Right lobe of liver (tissue), 6 donors: Measurements from ENCODE around the gene PTCRA. TPM values are rescaled to one million over a fixed set of nuclear protein-coding genes. Genes with fewer than 3 reads are reported as not detected.
"Not testable (repeated sequence)": the region's sequence is repeated elsewhere in the genome, so short reads cannot be mapped to it uniquely, and the experiment has no call there.

Experiments used
- ATAC-seq, 4 donors: fragments of 200-7000 bp; cut with Tn5 transposase; one replicate each; pipeline ENCODE4 v1.9.1; 2020; ENCODE audit warnings: mild to moderate bottlenecking in 4 of 4, moderate library complexity in 4 of 4
- DNase-seq, 3 donors: peaks; one replicate each; pipeline ENCODE4 v3.0.0-alpha.2; 2020
- H3K27ac ChIP-seq, 3 donors: fragments of 200-600 bp; one replicate each; pipeline ENCODE4 v1.8.0; 2022
- H3K27me3 ChIP-seq, 2 donors: fragments of 200-600 bp; one replicate each; pipeline ENCODE4 v1.8.0; 2022
- H3K36me3 ChIP-seq, 4 donors: fragments of 200-600 bp; sonication (generic) in 1 of 4; one replicate each; pipeline versions ENCODE4 v1.5.1 to v1.8.0; 2017 to 2022; ENCODE audit warnings: control low read depth in 1 of 4
- H3K4me1 ChIP-seq, 4 donors: fragments of 200-600 bp; sonication (generic) in 1 of 4; one replicate each; pipeline versions ENCODE4 v1.5.1 to v1.8.0; 2017 to 2022; ENCODE audit warnings: control low read depth in 1 of 4
- H3K4me3 ChIP-seq, 3 donors: fragments of 200-600 bp; one replicate each; pipeline ENCODE4 v1.8.0; 2022
- H3K9me3 ChIP-seq, 4 donors: fragments of 200-600 bp; sonication (generic) in 1 of 4; one replicate each; pipeline versions ENCODE4 v1.5.1 to v1.8.0; 2017 to 2022; ENCODE audit warnings: control low read depth in 1 of 4
- CTCF ChIP-seq, 4 donors: fragments of 200-600 bp in 3 of 4; fragments of 450-650 bp in 1 of 4; IDR thresholded peaks; one replicate each; pipeline versions ENCODE4 v1.5.1 to v1.8.0; 2016 to 2022; ENCODE audit warnings: antibody characterized with exemption in 4 of 4, mild to moderate bottlenecking in 2 of 4
- POLR2A ChIP-seq: fragments of 450-650 bp; IDR thresholded peaks from one replicate; pipeline ENCODE4 v1.6.1; 2017; ENCODE audit warnings: antibody characterized with exemption, mild to moderate bottlenecking
- WGBS: methylation state at CpG from one replicate; pipeline ENCODE4 v1.1.6; 2018; ENCODE audit warnings: low coverage, low lambda C conversion rate; ENCODE audit not compliant: insufficient coverage; ENCODE audit errors: missing lambda C conversion rate; 5-methylcytosine and 5-hydroxymethylcytosine counted together
- intact Hi-C, 2 donors: fragments of 100-400 bp; cut with DNase I; formaldehyde crosslinking; loops; one replicate each; pipeline versions ENCODE4 v1.11.2 to v1.14.1; 2022
- total RNA-seq, 6 experiments: library from RNA; depleted of rRNA in 2 of 6; stranded (reverse); fragments of >200 nt in 2 of 6; fragmentation: NEBNext Ultra II Directional in 3 of 6; extraction: Animal tissue kit (Norgen Biotek cat#: 25700) in 3 of 6; gene quantifications; one replicate each; pipeline versions ENCODE4 v1.1.0 to v1.2.4, GENCODE V29; 2016 to 2023
- donor health status: DM: no; HTN: yes; CAD: no.
- donor health status: DM: no; HTN: no; CAD: no.
- donor health status: DM: no; HTN: no; CAD: no.
- donor health status: DM: no; HTN: yes; CAD: no.
- donor health status: DM: no; HTN: yes; CAD: no.

PTCRA gene
- total RNA-seq, 6 experiments from 2014 or later: 0.31 to 0.46 (median 0.37) TPM; not detected in 3

GRCh38 chr6:42877695-42878094, 38.2 kb upstream of the PTCRA start:
- H3K4me1 ChIP-seq: peaks cover 0 to 15% (median 8%) of the 10 kb centered on the region in 4 donors
- TF ChIP-seq CTCF (IDR thresholded peaks at IDR 0.05) (no peak), POLR2A (no peak)
- DNase-seq (no peak), ATAC-seq (peak in 2 of 4 donors; percentile 4 to 59)
- WGBS: 18% methylated on average over 3 of the region's 3 CpGs
- peaks cover 0 to 10% (median 4%) of the 10 kb centered on the region in 4 donors for H3K36me3 ChIP-seq
- no peak overlapping the region for H3K4me3 ChIP-seq
- H3K27me3 ChIP-seq: no peaks in the 10 kb centered on the region
- no peaks in the 10 kb centered on the region for H3K9me3 ChIP-seq
- intact Hi-C loops: loop anchor here in 1 of 2 donors (10.0 kb wide), 1 partner anchor 213 kb away; no protein-coding TSS in a partner anchor
- H3K27ac ChIP-seq: no peak overlapping the region

GRCh38 chr6:42879372-42880239, 36.2 kb upstream of the PTCRA start, which contains the start of gene RPL7L1:
Gene RPL7L1 (plus strand): TSS chr6:42879616. CDS start chr6:42879911, 295 bp downstream.
- peak; percentile 66 for TF ChIP-seq POLR2A
- peak in 1 of 4 donors; percentile 5 for TF ChIP-seq CTCF (IDR thresholded peaks at IDR 0.05)
- peak; percentile 84 to 89 (median 88) for DNase-seq
- peak within 1 kb of the TSS; percentile 77 to 95 (median 78) for H3K4me3 ChIP-seq
- no peaks in the 10 kb centered on the region for H3K9me3 ChIP-seq
- no peaks in the 10 kb centered on the region for H3K27me3 ChIP-seq
- H3K4me1 ChIP-seq: peaks cover 0 to 15% (median 8%) of the 10 kb centered on the region in 4 donors
- H3K36me3 ChIP-seq: peaks cover 5 to 29% (median 20%) of the 10 kb centered on the region in 4 donors
- under 1% methylated on average over 32 of the region's 41 CpGs for WGBS
- peak within 1 kb of the TSS; percentile 86 to 92 (median 92) for H3K27ac ChIP-seq
- peak; percentile 90 to 95 (median 95) for ATAC-seq
- intact Hi-C loops: loop anchor here (10.0 kb wide), 2 partner anchors 135 to 215 kb away; partner anchors contain the start of gene TBCC (in 1 of the 2)

- H3K27ac ChIP-seq: peak overlapping the region; percentile 86 to 92 (median 92)
- ATAC-seq, DNase-seq, H3K9me3 ChIP-seq, H3K27me3 ChIP-seq: not testable (repeated sequence)
- intact Hi-C loops: loop anchor here in 1 of 2 donors (10.0 kb wide), 1 partner anchor 136 kb away; the partner anchor contains the start of gene TBCC
- H3K4me3 ChIP-seq: peak overlapping the region; percentile 77 to 95 (median 78)
- 12% methylated on average over 19 of the region's 25 CpGs for WGBS
- peaks cover 6 to 36% (median 25%) of the 10 kb centered on the region in 4 donors for H3K36me3 ChIP-seq
- H3K4me1 ChIP-seq: peaks cover 0 to 15% (median 8%) of the 10 kb centered on the region in 4 donors
Observed at GRCh38 chr6:42880240-42880817, 35.5 kb upstream of the PTCRA start.

- intact Hi-C loops: loop anchor here in 1 of 2 donors (10.0 kb wide), 1 partner anchor 136 kb away; the partner anchor contains the start of gene TBCC
- Histone ChIP-seq H3K4me1 (peaks cover 0 to 15% (median 8%) of the 10 kb centered on the region in 4 donors), H3K36me3 (peaks cover 6 to 41% (median 28%) of the 10 kb centered on the region in 4 donors), H3K4me3 (peak overlapping the region; percentile 77 to 95 (median 78))
- ATAC-seq, H3K9me3 ChIP-seq, H3K27ac ChIP-seq, H3K27me3 ChIP-seq, DNase-seq: not testable (repeated sequence)
- WGBS: 67% methylated on average over 7 of the region's 12 CpGs
Observed at GRCh38 chr6:42880871-42881270, 35.0 kb upstream of the PTCRA start.

GRCh38 chr6:42885702-42886101, 30.2 kb upstream of the PTCRA start:
- H3K9me3 ChIP-seq: no peaks in the 10 kb centered on the region
- H3K27ac ChIP-seq: no peak overlapping the region
- intact Hi-C loops: loop anchor here in 1 of 2 donors (10.0 kb wide), 1 partner anchor 141 kb away; the partner anchor contains the start of gene TBCC
- DNase-seq (no peak), ATAC-seq (no peak)
- no peaks in the 10 kb centered on the region for H3K27me3 ChIP-seq
- 68% methylated on average over 4 of the region's 4 CpGs for WGBS
- H3K4me1 ChIP-seq: peaks cover 0 to 9% (median 2%) of the 10 kb centered on the region in 4 donors
- no peak for TF ChIP-seq POLR2A
- no peak overlapping the region for H3K4me3 ChIP-seq
- H3K36me3 ChIP-seq: peaks cover 6 to 54% (median 32%) of the 10 kb centered on the region in 4 donors

GRCh38 chr6:42888201-42888600, 27.7 kb upstream of the PTCRA start:
- not testable (repeated sequence) for H3K4me3 ChIP-seq, ATAC-seq, H3K27me3 ChIP-seq, DNase-seq, H3K9me3 ChIP-seq, H3K4me1 ChIP-seq, H3K27ac ChIP-seq
- peaks cover 6 to 39% (median 25%) of the 10 kb centered on the region in 4 donors for H3K36me3 ChIP-seq
- WGBS: 92% methylated on average over 2 of the region's 4 CpGs
- intact Hi-C loops: loop anchor here in 1 of 2 donors (10.0 kb wide), 1 partner anchor 143 kb away; the partner anchor contains the start of gene TBCC
